WERI-Rb-1 (cell line): ENCODE measurements around the gene ARHGEF4.

ENCODE experiments used
- DNase-seq: peaks from one replicate; pipeline ENCODE4 v3.0.0-alpha.2; 2020
- H3K27ac ChIP-seq: fragments of 250-450 bp; sonication (Bioruptor Pico); 2 replicates; pipeline ENCODE4 v1.5.1; 2020; ENCODE audit warnings: mild to moderate bottlenecking, moderate library complexity
- H3K27me3 ChIP-seq: fragments of 250-450 bp; sonication (Bioruptor Pico); 2 replicates; pipeline ENCODE4 v1.5.1; 2021; ENCODE audit warnings: mild to moderate bottlenecking, low read depth, moderate library complexity; ENCODE audit not compliant: insufficient read depth, severe bottlenecking
- H3K36me3 ChIP-seq: fragments of 250-450 bp; sonication (Bioruptor Pico); 2 replicates; pipeline ENCODE4 v1.5.1; 2020; ENCODE audit warnings: mild to moderate bottlenecking, moderate library complexity
- H3K4me3 ChIP-seq: 2 replicates; pipeline ENCODE4 v1.5.1; 2011; ENCODE audit warnings: low read depth, mild to moderate bottlenecking, control low read depth, low read length
- H3K9me3 ChIP-seq: fragments of 250-450 bp; sonication (Bioruptor Pico); 2 replicates; pipeline ENCODE4 v1.5.1; 2021; ENCODE audit warnings: mild to moderate bottlenecking, moderate library complexity; ENCODE audit not compliant: severe bottlenecking
- TF ChIP-seq, protein P1 (sequence below): IDR thresholded peaks from 2 replicates; pipeline ENCODE4 v1.5.1; 2011; ENCODE audit warnings: low read depth, mild to moderate bottlenecking, control low read depth, inconsistent platforms, low read length

The ARHGEF4 gene

DNA sequence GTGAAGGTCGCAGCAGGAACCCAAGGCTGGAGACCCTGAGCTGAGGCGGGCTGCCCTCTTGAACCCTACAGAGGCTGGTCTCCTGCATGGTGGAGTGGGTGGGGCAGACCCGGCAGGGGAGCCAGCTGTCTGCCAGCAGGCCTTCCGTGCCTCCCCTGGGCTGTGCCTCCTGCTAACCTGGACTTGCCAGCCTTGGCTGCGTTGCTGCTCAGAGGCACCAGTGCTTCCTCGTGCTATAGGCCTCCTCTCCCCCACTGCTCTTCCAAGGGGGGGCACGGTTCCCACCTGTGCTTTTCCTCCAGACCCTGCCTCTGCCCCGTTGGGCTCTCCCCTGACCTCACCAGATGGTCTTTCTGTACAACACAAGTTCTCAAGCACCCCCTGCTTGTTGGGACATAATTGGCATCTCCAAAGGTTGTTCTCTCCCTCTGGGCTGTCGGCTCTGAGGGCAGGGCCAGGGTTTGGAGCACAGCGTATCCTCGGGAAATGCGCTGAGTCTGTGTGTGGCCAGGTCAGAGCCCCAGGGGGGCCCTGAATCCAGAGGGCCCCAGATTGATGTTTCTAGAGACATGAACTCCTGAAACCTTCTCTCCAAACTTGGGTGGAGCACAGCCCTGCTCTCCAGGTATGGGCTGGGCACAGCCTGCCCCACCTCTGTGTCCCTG is 6.7 kb downstream of the ARHGEF4 start:
- H3K27me3 ChIP-seq: no peaks in the 10 kb centered on the region
- no peak overlapping the region for H3K4me3 ChIP-seq
- H3K9me3 ChIP-seq: no peaks in the 10 kb centered on the region
- DNase-seq: no peak
- TF ChIP-seq, protein P1, sequence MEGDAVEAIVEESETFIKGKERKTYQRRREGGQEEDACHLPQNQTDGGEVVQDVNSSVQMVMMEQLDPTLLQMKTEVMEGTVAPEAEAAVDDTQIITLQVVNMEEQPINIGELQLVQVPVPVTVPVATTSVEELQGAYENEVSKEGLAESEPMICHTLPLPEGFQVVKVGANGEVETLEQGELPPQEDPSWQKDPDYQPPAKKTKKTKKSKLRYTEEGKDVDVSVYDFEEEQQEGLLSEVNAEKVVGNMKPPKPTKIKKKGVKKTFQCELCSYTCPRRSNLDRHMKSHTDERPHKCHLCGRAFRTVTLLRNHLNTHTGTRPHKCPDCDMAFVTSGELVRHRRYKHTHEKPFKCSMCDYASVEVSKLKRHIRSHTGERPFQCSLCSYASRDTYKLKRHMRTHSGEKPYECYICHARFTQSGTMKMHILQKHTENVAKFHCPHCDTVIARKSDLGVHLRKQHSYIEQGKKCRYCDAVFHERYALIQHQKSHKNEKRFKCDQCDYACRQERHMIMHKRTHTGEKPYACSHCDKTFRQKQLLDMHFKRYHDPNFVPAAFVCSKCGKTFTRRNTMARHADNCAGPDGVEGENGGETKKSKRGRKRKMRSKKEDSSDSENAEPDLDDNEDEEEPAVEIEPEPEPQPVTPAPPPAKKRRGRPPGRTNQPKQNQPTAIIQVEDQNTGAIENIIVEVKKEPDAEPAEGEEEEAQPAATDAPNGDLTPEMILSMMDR: no peak
- H3K27ac ChIP-seq: no peak overlapping the region
- no peaks in the 10 kb centered on the region for H3K36me3 ChIP-seq

- no peak overlapping the region for H3K27ac ChIP-seq
Observed at GRCh38 chr2:130844161-130844560, 7.4 kb downstream of the ARHGEF4 start.

GRCh38 chr2:130845505-130846085 is 8.9 kb downstream of the ARHGEF4 start:
- DNase-seq: no peak

More at GRCh38 chr2:130844161-130844560, 7.4 kb downstream of the ARHGEF4 start:
- no peak overlapping the region for H3K4me3 ChIP-seq
- H3K36me3 ChIP-seq: no peaks in the 10 kb centered on the region
- no peak for DNase-seq
- no peaks in the 10 kb centered on the region for H3K9me3 ChIP-seq
- H3K27me3 ChIP-seq: no peaks in the 10 kb centered on the region
- TF ChIP-seq, protein P1: no peak

GRCh38 chr2:130846233-130846632 is 9.5 kb downstream of the ARHGEF4 start:
- Histone ChIP-seq H3K27ac (no peak overlapping the region), H3K4me3 (no peak overlapping the region), H3K9me3 (no peaks in the 10 kb centered on the region), H3K27me3 (no peaks in the 10 kb centered on the region), H3K36me3 (no peaks in the 10 kb centered on the region)
- TF ChIP-seq, protein P1: no peak
- DNase-seq: no peak

More at GRCh38 chr2:130845505-130846085, 8.9 kb downstream of the ARHGEF4 start:
- H3K4me3 ChIP-seq: no peak overlapping the region
- no peaks in the 10 kb centered on the region for H3K36me3 ChIP-seq
- H3K27me3 ChIP-seq: no peaks in the 10 kb centered on the region
- H3K9me3 ChIP-seq: no peaks in the 10 kb centered on the region
- TF ChIP-seq, protein P1: no peak
- H3K27ac ChIP-seq: no peak overlapping the region

GRCh38 chr2:130846686-130847375 is 10.1 kb downstream of the ARHGEF4 start:
- no peak for DNase-seq
- no peaks in the 10 kb centered on the region for H3K9me3 ChIP-seq
- H3K27me3 ChIP-seq: no peaks in the 10 kb centered on the region
- H3K27ac ChIP-seq: no peak overlapping the region
- H3K4me3 ChIP-seq: no peak overlapping the region
- no peaks in the 10 kb centered on the region for H3K36me3 ChIP-seq
- TF ChIP-seq, protein P1: no peak
